Gastroesophageal sphincter (tissue), 2 donors: Measurements from ENCODE around the gene GNB1.

ENCODE experiments used
- EP300 ChIP-seq: sonication (generic); formaldehyde crosslinking; IDR thresholded peaks from one replicate; pipeline ENCODE4 v1.6.1; 2017; ENCODE audit warnings: antibody characterized with exemption, mild to moderate bottlenecking
- POLR2AphosphoS5 ChIP-seq: sonication (generic); formaldehyde crosslinking; IDR thresholded peaks from one replicate; pipeline ENCODE4 v1.6.1; 2017; ENCODE audit warnings: antibody characterized with exemption

DNA sequence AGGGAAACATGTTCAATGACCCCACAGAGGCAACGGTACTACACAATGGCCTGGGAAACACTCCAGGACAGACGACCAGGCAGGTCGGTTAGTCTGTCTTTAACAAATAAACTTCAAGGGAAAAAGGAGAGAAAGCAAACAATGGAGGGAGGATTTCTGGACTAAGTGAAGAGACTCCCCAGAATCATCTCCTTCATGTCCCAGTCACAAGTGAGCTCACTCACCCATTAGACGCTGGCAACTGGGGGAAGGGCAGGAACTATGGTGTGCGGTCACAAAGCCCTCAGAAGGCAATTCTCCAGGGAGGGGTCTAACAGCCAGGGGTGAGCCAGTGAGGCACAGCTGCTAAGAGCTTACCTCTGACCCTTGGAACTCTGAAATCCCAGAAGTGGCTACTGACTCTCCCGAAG, 57.0 kb downstream of the GNB1 start:
- no peak for TF ChIP-seq EP300
- TF ChIP-seq POLR2AphosphoS5 = no peak
